Neural progenitor cell (in vitro differentiated cells): ENCODE measurements around the gene MT1B.

Experiments
- EZH2 ChIP-seq: fragments of 200-600 bp; sonication (generic); IDR thresholded peaks from 2 replicates; pipeline ENCODE4 v1.6.1; 2017; ENCODE audit warnings: antibody characterized with exemption, mild to moderate bottlenecking, moderate library complexity
- EZH2phosphoT487 ChIP-seq: fragments of 200-600 bp; sonication (generic); IDR thresholded peaks from 2 replicates; pipeline ENCODE4 v1.6.1; 2017; ENCODE audit warnings: antibody characterized with exemption
- TF ChIP-seq, protein P1 (sequence below): fragments of 200-600 bp; sonication (generic); IDR thresholded peaks from 2 replicates; pipeline ENCODE4 v1.5.1; 2017; ENCODE audit warnings: antibody characterized with exemption, mild to moderate bottlenecking

- TF ChIP-seq, protein P1, sequence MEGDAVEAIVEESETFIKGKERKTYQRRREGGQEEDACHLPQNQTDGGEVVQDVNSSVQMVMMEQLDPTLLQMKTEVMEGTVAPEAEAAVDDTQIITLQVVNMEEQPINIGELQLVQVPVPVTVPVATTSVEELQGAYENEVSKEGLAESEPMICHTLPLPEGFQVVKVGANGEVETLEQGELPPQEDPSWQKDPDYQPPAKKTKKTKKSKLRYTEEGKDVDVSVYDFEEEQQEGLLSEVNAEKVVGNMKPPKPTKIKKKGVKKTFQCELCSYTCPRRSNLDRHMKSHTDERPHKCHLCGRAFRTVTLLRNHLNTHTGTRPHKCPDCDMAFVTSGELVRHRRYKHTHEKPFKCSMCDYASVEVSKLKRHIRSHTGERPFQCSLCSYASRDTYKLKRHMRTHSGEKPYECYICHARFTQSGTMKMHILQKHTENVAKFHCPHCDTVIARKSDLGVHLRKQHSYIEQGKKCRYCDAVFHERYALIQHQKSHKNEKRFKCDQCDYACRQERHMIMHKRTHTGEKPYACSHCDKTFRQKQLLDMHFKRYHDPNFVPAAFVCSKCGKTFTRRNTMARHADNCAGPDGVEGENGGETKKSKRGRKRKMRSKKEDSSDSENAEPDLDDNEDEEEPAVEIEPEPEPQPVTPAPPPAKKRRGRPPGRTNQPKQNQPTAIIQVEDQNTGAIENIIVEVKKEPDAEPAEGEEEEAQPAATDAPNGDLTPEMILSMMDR, result no peak
- TF ChIP-seq EZH2, result no peak
- TF ChIP-seq EZH2phosphoT487, result no peak
Observed at GRCh38 chr16:56629531-56629930, 22.2 kb upstream of the MT1B start.
